Vagina (tissue), 2 donors: ENCODE results near the gene SLC4A1AP. TPM values are rescaled to one million over a fixed set of nuclear protein-coding genes. Genes with fewer than 3 reads are reported as not detected.

Source experiments
- DNase-seq, 2 donors: peaks; one replicate each; pipeline ENCODE4 v3.0.0-alpha.2; 2017; ENCODE audit errors: extremely low spot score in 2 of 2
- H3K27ac ChIP-seq: fragments of 200-600 bp; sonication (generic); one replicate; pipeline ENCODE4 v1.5.1; 2019
- H3K27me3 ChIP-seq: fragments of 200-600 bp; sonication (generic); one replicate; pipeline ENCODE4 v1.5.1; 2019
- H3K36me3 ChIP-seq, 2 donors: fragments of 200-600 bp; sonication (generic); one replicate each; pipeline ENCODE4 v1.5.1; 2017 to 2019
- H3K4me1 ChIP-seq: fragments of 200-600 bp; sonication (generic); one replicate; pipeline ENCODE4 v1.5.1; 2019
- H3K4me3 ChIP-seq, 2 donors: fragments of 200-600 bp; sonication (generic); 1 replicate in 1 of 2; 2 replicates in 1 of 2; pipeline ENCODE4 v1.5.1; 2016 to 2019
- H3K9me3 ChIP-seq: fragments of 200-600 bp; sonication (generic); one replicate; pipeline ENCODE4 v1.5.1; 2019
- POLR2A ChIP-seq, 2 donors: fragments of 450-650 bp; IDR thresholded peaks; one replicate each; pipeline ENCODE4 v1.6.1; 2017; ENCODE audit warnings: antibody characterized with exemption in 2 of 2, mild to moderate bottlenecking in 2 of 2, moderate library complexity in 2 of 2
- POLR2AphosphoS5 ChIP-seq, 2 donors: sonication (generic); formaldehyde crosslinking; IDR thresholded peaks; one replicate each; pipeline ENCODE4 v1.9.0; 2017; ENCODE audit warnings: antibody characterized with exemption in 2 of 2, mild to moderate bottlenecking in 2 of 2, low read depth in 1 of 2; ENCODE audit not compliant: insufficient read depth in 1 of 2
- intact Hi-C: fragments of 100-400 bp; cut with DNase I; formaldehyde crosslinking; loops from one replicate; pipeline ENCODE4 v1.15.1; 2023
- total RNA-seq: library from RNA; depleted of rRNA; stranded (reverse); fragments of >200 nt; gene quantifications from one replicate; pipeline ENCODE4 v1.2.3, GENCODE V29; 2016
- TF ChIP-seq, protein P1 (sequence below), 3 experiments: fragments of 450-650 bp in 2 of 3; fragments of 200-600 bp in 1 of 3; sonication (generic) in 1 of 3; IDR thresholded peaks; one replicate each; pipeline ENCODE4 v1.5.1; 2017 to 2019; ENCODE audit warnings: antibody characterized with exemption in 3 of 3, mild to moderate bottlenecking in 2 of 3, moderate library complexity in 2 of 3

The SLC4A1AP gene
- total RNA-seq, 1 donor from 2014 or later: 21.9 TPM

DNA sequence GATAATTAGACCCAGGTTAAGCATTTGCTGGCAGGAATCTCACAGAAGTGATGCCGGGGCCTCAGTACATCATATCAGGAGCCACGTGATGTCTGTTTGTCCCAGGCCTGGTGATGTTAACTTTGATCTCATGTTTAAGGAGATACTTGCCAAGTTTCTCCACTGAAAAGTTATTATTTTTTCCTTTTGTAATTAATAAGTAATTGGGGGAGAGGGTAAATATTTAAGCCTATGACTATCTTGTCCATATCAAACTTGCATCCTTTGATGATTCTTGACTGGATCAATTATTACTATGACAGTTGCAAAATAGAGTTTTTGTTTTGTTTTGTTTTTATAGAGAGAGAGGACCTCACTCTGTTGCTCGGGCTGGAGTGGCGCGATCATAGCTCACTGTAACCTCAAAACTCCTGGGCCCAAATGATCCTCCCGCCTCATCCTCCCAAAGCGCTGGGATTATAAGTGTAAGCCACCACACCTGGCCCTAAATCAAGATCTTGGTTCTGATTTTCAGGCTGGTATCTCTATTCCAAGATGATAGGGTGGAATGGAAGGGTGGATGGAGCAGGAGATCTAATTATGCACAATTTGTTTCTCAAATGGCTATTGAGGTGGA is 46.4 kb downstream of the SLC4A1AP start:
- no peak overlapping the region for H3K27ac ChIP-seq

DNA sequence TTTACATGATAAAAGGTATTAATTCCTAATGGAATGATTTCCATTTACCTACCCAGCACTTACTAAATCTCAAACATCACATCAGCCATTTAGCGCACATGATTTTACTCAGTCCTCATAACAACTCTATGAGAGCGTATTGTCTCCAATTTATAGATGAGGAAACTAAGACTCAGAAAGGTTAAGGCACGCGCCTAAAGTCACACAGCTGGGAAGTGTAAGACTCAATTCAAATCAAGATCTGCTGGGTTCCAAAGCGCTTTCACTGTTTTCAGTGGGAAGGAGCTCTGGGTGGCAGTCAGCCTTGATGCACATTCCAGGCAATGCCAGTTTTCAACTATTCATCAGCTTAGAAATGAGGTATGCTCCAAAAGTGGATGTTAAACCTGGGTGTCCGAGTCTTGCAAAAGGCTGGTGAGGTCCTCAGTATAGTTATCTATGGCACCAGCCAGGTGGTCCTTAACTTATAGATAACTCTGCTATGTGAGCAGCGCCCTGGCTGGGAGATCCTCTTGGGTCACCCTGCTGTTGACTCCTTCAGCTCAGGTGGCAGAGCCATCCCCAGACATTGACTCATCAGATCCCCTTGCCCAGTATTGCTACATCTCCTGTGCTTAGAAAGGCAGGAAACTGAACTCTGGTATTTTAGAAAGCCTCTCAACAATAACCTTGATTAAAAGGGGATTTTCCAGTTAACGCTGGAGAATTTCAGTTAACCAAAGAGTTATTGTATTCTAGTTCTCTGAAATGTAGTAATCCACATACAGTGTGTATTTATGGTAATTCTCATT is 47.1 kb downstream of the SLC4A1AP start:
- TF ChIP-seq POLR2AphosphoS5 (IDR thresholded peaks at IDR 0.05; ENCODE audit: insufficient read depth in 1 of 2, low read depth in 1 of 2): no peak
- TF ChIP-seq, protein P1, sequence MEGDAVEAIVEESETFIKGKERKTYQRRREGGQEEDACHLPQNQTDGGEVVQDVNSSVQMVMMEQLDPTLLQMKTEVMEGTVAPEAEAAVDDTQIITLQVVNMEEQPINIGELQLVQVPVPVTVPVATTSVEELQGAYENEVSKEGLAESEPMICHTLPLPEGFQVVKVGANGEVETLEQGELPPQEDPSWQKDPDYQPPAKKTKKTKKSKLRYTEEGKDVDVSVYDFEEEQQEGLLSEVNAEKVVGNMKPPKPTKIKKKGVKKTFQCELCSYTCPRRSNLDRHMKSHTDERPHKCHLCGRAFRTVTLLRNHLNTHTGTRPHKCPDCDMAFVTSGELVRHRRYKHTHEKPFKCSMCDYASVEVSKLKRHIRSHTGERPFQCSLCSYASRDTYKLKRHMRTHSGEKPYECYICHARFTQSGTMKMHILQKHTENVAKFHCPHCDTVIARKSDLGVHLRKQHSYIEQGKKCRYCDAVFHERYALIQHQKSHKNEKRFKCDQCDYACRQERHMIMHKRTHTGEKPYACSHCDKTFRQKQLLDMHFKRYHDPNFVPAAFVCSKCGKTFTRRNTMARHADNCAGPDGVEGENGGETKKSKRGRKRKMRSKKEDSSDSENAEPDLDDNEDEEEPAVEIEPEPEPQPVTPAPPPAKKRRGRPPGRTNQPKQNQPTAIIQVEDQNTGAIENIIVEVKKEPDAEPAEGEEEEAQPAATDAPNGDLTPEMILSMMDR (IDR thresholded peaks at IDR 0.05): no peak
- no peak for TF ChIP-seq POLR2A (IDR thresholded peaks at IDR 0.05)
- H3K4me3 ChIP-seq: no peak overlapping the region
- intact Hi-C loops: loop anchor here (10.0 kb wide), 1 partner anchor 184 kb away; the partner anchor contains the start of genes BABAM2 and RBKS

More for the DNA sequence above, 46.4 kb downstream of the SLC4A1AP start:
- DNase-seq: no peak
- TF ChIP-seq, protein P1 (IDR thresholded peaks at IDR 0.05): no peak
- TF ChIP-seq POLR2A (IDR thresholded peaks at IDR 0.05) (no peak), POLR2AphosphoS5 (IDR thresholded peaks at IDR 0.05; ENCODE audit: insufficient read depth in 1 of 2, low read depth in 1 of 2) (no peak)
- H3K4me3 ChIP-seq: no peak overlapping the region
- H3K36me3 ChIP-seq: no peaks in the 10 kb centered on the region
- intact Hi-C loops: loop anchor here (5.0 to 10.0 kb wide), 3 partner anchors 185 to 682 kb away; partner anchors contain the start of genes BABAM2, FOSL2 and RBKS
- no peaks in the 10 kb centered on the region for H3K27me3 ChIP-seq
- H3K9me3 ChIP-seq: no peaks in the 10 kb centered on the region
- H3K4me1 ChIP-seq: peaks cover 19% of the 10 kb centered on the region

DNA sequence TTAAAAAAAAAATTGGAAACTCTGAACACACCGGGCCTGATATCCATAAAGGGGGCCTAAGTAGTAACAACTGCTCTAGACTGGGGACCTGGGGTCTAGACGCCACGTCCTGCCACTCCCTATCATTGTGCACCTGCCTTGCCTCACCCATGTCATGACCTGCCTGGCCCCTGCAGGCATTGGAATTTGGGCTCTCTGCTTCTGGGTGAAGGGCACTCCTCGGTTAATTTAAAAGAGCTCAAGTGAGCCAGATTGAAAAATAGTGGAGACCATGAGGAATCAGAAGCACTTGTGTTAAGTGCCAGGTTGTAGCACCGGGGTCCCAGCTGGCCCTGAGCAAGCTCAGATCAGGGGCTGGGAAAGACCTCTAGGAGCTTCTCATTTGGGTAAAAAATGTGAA is 48.1 kb downstream of the SLC4A1AP start:
- TF ChIP-seq POLR2AphosphoS5 (IDR thresholded peaks at IDR 0.05; ENCODE audit: insufficient read depth in 1 of 2, low read depth in 1 of 2): no peak
- TF ChIP-seq, protein P1 (IDR thresholded peaks at IDR 0.05): no peak
- no peak overlapping the region for H3K4me3 ChIP-seq
- intact Hi-C loops: loop anchor here (10.0 kb wide), 1 partner anchor 183 kb away; the partner anchor contains the start of genes BABAM2 and RBKS
- no peaks in the 10 kb centered on the region for H3K36me3 ChIP-seq
- H3K9me3 ChIP-seq: no peaks in the 10 kb centered on the region
- no peak overlapping the region for H3K27ac ChIP-seq
- no peak for DNase-seq
- H3K4me1 ChIP-seq: peaks cover 23% of the 10 kb centered on the region
- H3K27me3 ChIP-seq: no peaks in the 10 kb centered on the region

More for the DNA sequence above, 47.1 kb downstream of the SLC4A1AP start:
- no peak for DNase-seq
- H3K36me3 ChIP-seq: no peaks in the 10 kb centered on the region
- H3K27me3 ChIP-seq: no peaks in the 10 kb centered on the region
- H3K9me3 ChIP-seq: no peaks in the 10 kb centered on the region
- no peak overlapping the region for H3K27ac ChIP-seq
- peaks cover 23% of the 10 kb centered on the region for H3K4me1 ChIP-seq

- H3K36me3 ChIP-seq: no peaks in the 10 kb centered on the region
- peaks cover 22% of the 10 kb centered on the region for H3K4me1 ChIP-seq
- no peak for DNase-seq
- no peaks in the 10 kb centered on the region for H3K27me3 ChIP-seq
- H3K9me3 ChIP-seq: no peaks in the 10 kb centered on the region
- no peak overlapping the region for H3K27ac ChIP-seq
- no peak overlapping the region for H3K4me3 ChIP-seq
- intact Hi-C loops: loop anchor here (10.0 kb wide), 1 partner anchor 182 kb away; the partner anchor contains the start of genes BABAM2 and RBKS
- TF ChIP-seq POLR2A (IDR thresholded peaks at IDR 0.05): no peak
- TF ChIP-seq, protein P1 (IDR thresholded peaks at IDR 0.05): no peak
- no peak for TF ChIP-seq POLR2AphosphoS5 (IDR thresholded peaks at IDR 0.05; ENCODE audit: insufficient read depth in 1 of 2, low read depth in 1 of 2)
These were observed 48.8 kb downstream of the SLC4A1AP start for GRCh38 chr2:27712522-27712921.
